GM12878 (cell line): Measurements from ENCODE around the gene PGF. TPM values are rescaled to one million over a fixed set of nuclear protein-coding genes. Genes with fewer than 3 reads are reported as not detected.

Experiments used
- ATAC-seq: fragments of 200-7000 bp; cut with Tn5 transposase; 3 replicates; pipeline ENCODE4 v1.9.1; 2020; ENCODE audit warnings: mild to moderate bottlenecking, moderate library complexity
- BruUV-seq: library from RNA; stranded (reverse); fragments of 400-500 nt; replicated peaks from 2 replicates; lab custom pipeline; 2021; lab: Mats Ljungman, UMichigan
- CTCF ChIA-PET: fragments of 300-600 bp; sonication (Branson Sonifier 250); formaldehyde crosslinking; extraction: SDS; loops from one replicate; lab custom pipeline; 2021; ENCODE audit warnings: inconsistent platforms; lab: Yijun Ruan, JAX
- POLR2A ChIA-PET: fragments of 350-600 bp; formaldehyde crosslinking; extraction: SDS; loops from one replicate; lab custom pipeline; 2021; ENCODE audit warnings: inconsistent platforms; lab: Charles Lee
- RAD21 ChIA-PET: fragments of 300-600 bp; sonication (Branson Sonifier 250); formaldehyde crosslinking; loops from one replicate; lab custom pipeline; 2023; ENCODE audit warnings: antibody characterized with exemption; ENCODE audit not compliant: unreplicated experiment; lab: Charles Lee
- SMC1A ChIA-PET: fragments of 300-600 bp; sonication (Branson Sonifier 250); formaldehyde crosslinking; loops from one replicate; lab custom pipeline; 2023; ENCODE audit not compliant: unreplicated experiment, uncharacterized antibody; lab: Charles Lee
- DNase-seq: peaks from one replicate; pipeline ENCODE4 v3.0.0-alpha.2; 2011; ENCODE audit warnings: low read depth, low spot score
- FAIRE-seq: peaks from 3 replicates; lab custom pipeline; 2011; peaks lifted over from hg19 to GRCh38; lab: Jason Lieb, UNC
- H2AFZ ChIP-seq: 2 replicates; pipeline ENCODE4 v1.6.0; 2011; ENCODE audit warnings: low read depth, low read length, control low read depth; ENCODE audit not compliant: control insufficient read depth
- H3K27ac ChIP-seq: 2 replicates; pipeline ENCODE4 v1.5.1; 2011; ENCODE audit warnings: control low read depth; ENCODE audit not compliant: control insufficient read depth, insufficient read depth
- H3K27me3 ChIP-seq, 2 experiments: replicated peaks in 1 of 2; 2 replicates each; pipeline versions ENCODE4 v1.6.0 to v1.6.1; 2011; ENCODE audit warnings: low read length in 1 of 2; ENCODE audit not compliant: control insufficient read depth in 2 of 2, insufficient read depth in 2 of 2
- H3K36me3 ChIP-seq, 2 experiments: 2 replicates each; pipeline ENCODE4 v1.5.1; 2011; ENCODE audit warnings: low read length in 1 of 2; ENCODE audit not compliant: control insufficient read depth in 2 of 2, insufficient read depth in 2 of 2
- H3K4me1 ChIP-seq: 2 replicates; pipeline ENCODE4 v1.6.1; 2011; ENCODE audit warnings: mild to moderate bottlenecking, low read length, moderate library complexity, mixed read lengths; ENCODE audit not compliant: control insufficient read depth, insufficient read depth
- H3K4me2 ChIP-seq: 2 replicates; pipeline ENCODE4 v1.6.0; 2011; ENCODE audit warnings: control low read depth; ENCODE audit not compliant: control insufficient read depth, insufficient read depth
- H3K4me3 ChIP-seq: fragments of 200-600 bp; sonication (generic); 2 replicates; pipeline ENCODE4 v1.5.1; 2016
- H3K79me2 ChIP-seq: 2 replicates; pipeline ENCODE4 v1.6.0; 2011; ENCODE audit warnings: low read length; ENCODE audit not compliant: control insufficient read depth, insufficient read depth
- H3K9ac ChIP-seq: 2 replicates; pipeline ENCODE4 v1.8.0; 2011; ENCODE audit warnings: low read length, control low read depth, mixed read lengths; ENCODE audit not compliant: control insufficient read depth, insufficient read depth
- H3K9me3 ChIP-seq: replicated peaks from 3 replicates; pipeline ENCODE4 v1.5.1; 2011; ENCODE audit warnings: mild to moderate bottlenecking, low read length; ENCODE audit not compliant: control insufficient read depth, insufficient read depth
- H4K20me1 ChIP-seq: 2 replicates; pipeline ENCODE4 v1.6.0; 2011; ENCODE audit not compliant: control insufficient read depth, insufficient read depth
- BHLHE40 ChIP-seq, 2 experiments: fragments of 450-650 bp in 1 of 2; IDR thresholded peaks; 2 replicates each; pipeline ENCODE4 v1.6.1; 2011 to 2017; ENCODE audit warnings: low read depth in 2 of 2, borderline replicate concordance in 1 of 2, improper control_type of control experiment in 1 of 2, low read length in 1 of 2, mild to moderate bottlenecking in 1 of 2
- LARP7 ChIP-seq: fragments of 450-650 bp; IDR thresholded peaks from 2 replicates; pipeline ENCODE4 v1.6.1; 2017; ENCODE audit warnings: mild to moderate bottlenecking
- MTA3 ChIP-seq: IDR thresholded peaks from 2 replicates; pipeline ENCODE4 v1.6.1; 2012; ENCODE audit warnings: low read length, inconsistent platforms, borderline replicate concordance
- NFXL1 ChIP-seq: fragments of 450-650 bp; IDR thresholded peaks from 2 replicates; pipeline ENCODE4 v1.6.1; 2017; ENCODE audit warnings: antibody characterized with exemption, mild to moderate bottlenecking, borderline replicate concordance
- PAX5 ChIP-seq: IDR thresholded peaks from 2 replicates; pipeline ENCODE4 v1.6.1; 2011; ENCODE audit warnings: low read depth, low read length, borderline replicate concordance
- POLR2A ChIP-seq: IDR thresholded peaks from 2 replicates; pipeline ENCODE4 v1.6.1; 2011; ENCODE audit warnings: low read depth, mild to moderate bottlenecking, low read length
- RAD21 ChIP-seq: IDR thresholded peaks from 2 replicates; pipeline ENCODE4 v1.6.1; 2011; ENCODE audit warnings: mild to moderate bottlenecking, low read depth, low read length, moderate library complexity; ENCODE audit not compliant: insufficient read depth
- RB1 ChIP-seq: fragments of 450-650 bp; formaldehyde crosslinking; IDR thresholded peaks from 2 replicates; pipeline ENCODE4 v1.6.1; 2017; ENCODE audit warnings: mild to moderate bottlenecking, borderline replicate concordance
- SMAD1 ChIP-seq: fragments of 450-650 bp; IDR thresholded peaks from 2 replicates; pipeline ENCODE4 v1.6.1; 2018; ENCODE audit warnings: mild to moderate bottlenecking, low read depth; ENCODE audit not compliant: partially characterized antibody
- SMC3 ChIP-seq: IDR thresholded peaks from 2 replicates; pipeline ENCODE4 v1.6.1; 2011; ENCODE audit warnings: low read length, improper control_type of control experiment, borderline replicate concordance
- YY1 ChIP-seq: IDR thresholded peaks from 2 replicates; pipeline ENCODE4 v1.6.1; 2011; ENCODE audit warnings: low read depth, mild to moderate bottlenecking, low read length
- WGBS: methylation state at CpG from one replicate; pipeline ENCODE4 v1.1.6; 2016; ENCODE audit warnings: low lambda C conversion rate; ENCODE audit not compliant: insufficient replicate concordance, insufficient coverage; ENCODE audit errors: missing lambda C conversion rate; 5-methylcytosine and 5-hydroxymethylcytosine counted together
- in situ Hi-C: fragments of 300-500 bp; cut with MboI; formaldehyde crosslinking; loops from 9 replicates; pipeline ENCODE4 v1.14.3; 2018; ENCODE audit warnings: mixed read lengths
- intact Hi-C: fragments of 100-400 bp; cut with micrococcal nuclease; formaldehyde crosslinking; loops from one replicate; pipeline ENCODE4 v1.14.2; 2022; ENCODE audit not compliant: unreplicated experiment
- polyA plus RNA-seq, 11 experiments: library from polyadenylated mRNA; depleted of rRNA in 4 of 11; unstranded in 6 of 11; stranded (reverse) in 5 of 11; fragments of >200 nt; fragmentation: Nextera tagmentation in 4 of 11; fragmentation: Illumina TruSeq in 1 of 11; extraction: Ambion mirVana in 4 of 11; extraction: Trizol in 1 of 11; gene quantifications; 1 replicate in 1 of 11; 2 replicates in 10 of 11; pipeline versions ENCODE4 v1.2.1 to v1.2.3, GENCODE V29; 2011 to 2016; ENCODE audit warnings: inconsistent platforms in 2 of 11, missing spikeins in 2 of 11, low read depth in 1 of 11
- total RNA-seq, 4 experiments: library from RNA; depleted of rRNA in 3 of 4; stranded (reverse); fragments of >200 nt in 3 of 4; fragmentation: Illumina TruSeq in 1 of 4; extraction: Trizol in 1 of 4; gene quantifications; 2 replicates each; pipeline versions ENCODE4 v1.2.1 to v1.2.3, GENCODE V29; 2013 to 2021
- TF ChIP-seq, protein P1 (sequence below): IDR thresholded peaks from 2 replicates; pipeline ENCODE4 v1.6.1; 2011; ENCODE audit warnings: low read depth, mild to moderate bottlenecking, low read length, moderate library complexity, borderline replicate concordance; ENCODE audit errors: extremely low read depth
- TF ChIP-seq, protein P2 (sequence below), 3 experiments: IDR thresholded peaks in 2 of 3; conservative IDR thresholded peaks in 1 of 3; 2 replicates each; pipeline ENCODE4 v1.5.1; 2011; ENCODE audit warnings: low read depth in 3 of 3, low read length in 3 of 3, mild to moderate bottlenecking in 3 of 3, control low read depth in 2 of 3, moderate library complexity in 2 of 3, inconsistent platforms in 1 of 3, mixed read lengths in 1 of 3; ENCODE audit not compliant: control insufficient read depth in 2 of 3, insufficient read depth in 1 of 3; ENCODE audit errors: extremely low read depth in 1 of 3
- TF ChIP-seq, protein P3 (sequence below): IDR thresholded peaks from 2 replicates; pipeline ENCODE4 v1.6.1; 2011; ENCODE audit warnings: borderline replicate concordance, low read depth, mild to moderate bottlenecking, moderate library complexity, mixed read lengths, low read length; ENCODE audit not compliant: insufficient read depth; ENCODE audit errors: extremely low read length
- TF ChIP-seq, protein P4 (sequence below): fragments of 450-650 bp; IDR thresholded peaks from 2 replicates; pipeline ENCODE4 v1.6.1; 2016; ENCODE audit warnings: mild to moderate bottlenecking

Gene PGF
- total and polyA plus RNA-seq, 10 of the 15 experiments (the other 5 are each of a cell fraction or from before 2014, with no cell fraction given) = 0.11 to 5.5 (median 0.63) TPM

DNA sequence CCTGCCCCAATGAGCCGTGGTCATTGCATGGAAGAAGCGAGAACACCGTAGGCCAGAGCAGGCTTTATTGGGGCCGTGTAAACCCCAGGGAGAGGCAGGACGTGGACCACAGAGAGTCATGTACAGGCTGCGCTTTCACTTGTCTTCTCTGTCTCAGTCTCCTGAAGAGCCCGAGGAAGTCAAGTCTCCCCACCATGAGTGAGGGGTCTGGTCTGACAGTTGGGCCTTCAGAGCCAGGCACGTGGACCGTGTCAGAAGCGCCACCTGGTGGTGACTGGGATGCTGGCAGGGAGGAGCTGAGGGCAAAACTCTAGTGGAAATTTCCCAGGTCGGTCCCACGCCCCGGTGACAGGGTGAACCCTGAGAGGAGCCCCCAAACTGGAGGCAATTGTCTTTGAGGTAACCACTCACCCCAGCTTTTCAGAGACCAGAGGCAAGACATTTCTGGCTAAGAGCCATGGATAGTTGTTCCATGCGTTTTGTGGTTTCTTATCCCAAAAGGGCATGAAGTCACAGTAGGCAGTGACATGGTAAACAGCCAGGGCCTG lies 49.7 kb downstream of the PGF start:
- no peak for DNase-seq
- CTCF ChIA-PET = interaction anchor here (0.5 to 26.0 kb wide), 45 partner anchors 10 to 559 kb away, joined by 3 to 552 read pairs (median 4); partner anchors contain the start of genes ISCA2, NPC2, PROX2 and YLPM1
- peak; percentile 62 for FAIRE-seq
- Histone ChIP-seq H3K79me2 (no peaks in the 10 kb centered on the region), H3K4me2 (no peak overlapping the region), H4K20me1 (no peaks in the 10 kb centered on the region), H2AFZ (no peak overlapping the region), H3K27ac (no peak overlapping the region), H3K4me1 (peaks cover 4% of the 10 kb centered on the region; the same call in 1 of the 2 replicates), H3K9me3 (no peaks in the 10 kb centered on the region), H3K4me3 (no peak overlapping the region), H3K36me3 (peaks cover 9 to 19% of the 10 kb centered on the region in 2 experiments; a peak in 3 of 4 replicates), H3K27me3 (no peaks in the 10 kb centered on the region), H3K9ac (no peak overlapping the region)
- POLR2A ChIA-PET = interaction anchor here (0.6 to 2.4 kb wide), 4 partner anchors 45 to 390 kb away, joined by 3 to 9 read pairs (median 3); no protein-coding TSS in a partner anchor
- in situ Hi-C loops (no loop called here), intact Hi-C loops (loop anchor here (1.0 kb wide), 1 partner anchor 44 kb away; no protein-coding TSS in a partner anchor)
- WGBS = 36% methylated on average over 14 of the region's 14 CpGs
- ATAC-seq = peak; percentile 87
- SMC1A ChIA-PET = interaction anchor here (0.6 to 10.3 kb wide), 15 partner anchors 9 to 297 kb away, joined by 3 to 165 read pairs (median 4); partner anchors contain the start of gene DLST
- BruUV-seq = no TSS peak
- RAD21 ChIA-PET = interaction anchor here (0.6 to 5.6 kb wide), 11 partner anchors 11 to 385 kb away, joined by 3 to 114 read pairs (median 4); partner anchors contain the start of gene DLST
- TF ChIP-seq, protein P1, sequence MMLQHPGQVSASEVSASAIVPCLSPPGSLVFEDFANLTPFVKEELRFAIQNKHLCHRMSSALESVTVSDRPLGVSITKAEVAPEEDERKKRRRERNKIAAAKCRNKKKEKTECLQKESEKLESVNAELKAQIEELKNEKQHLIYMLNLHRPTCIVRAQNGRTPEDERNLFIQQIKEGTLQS = 0 out of 2 replicates have a peak, but pooled peaks have one; percentile 16
- TF ChIP-seq NFXL1 = no peak
- TF ChIP-seq, protein P2, sequence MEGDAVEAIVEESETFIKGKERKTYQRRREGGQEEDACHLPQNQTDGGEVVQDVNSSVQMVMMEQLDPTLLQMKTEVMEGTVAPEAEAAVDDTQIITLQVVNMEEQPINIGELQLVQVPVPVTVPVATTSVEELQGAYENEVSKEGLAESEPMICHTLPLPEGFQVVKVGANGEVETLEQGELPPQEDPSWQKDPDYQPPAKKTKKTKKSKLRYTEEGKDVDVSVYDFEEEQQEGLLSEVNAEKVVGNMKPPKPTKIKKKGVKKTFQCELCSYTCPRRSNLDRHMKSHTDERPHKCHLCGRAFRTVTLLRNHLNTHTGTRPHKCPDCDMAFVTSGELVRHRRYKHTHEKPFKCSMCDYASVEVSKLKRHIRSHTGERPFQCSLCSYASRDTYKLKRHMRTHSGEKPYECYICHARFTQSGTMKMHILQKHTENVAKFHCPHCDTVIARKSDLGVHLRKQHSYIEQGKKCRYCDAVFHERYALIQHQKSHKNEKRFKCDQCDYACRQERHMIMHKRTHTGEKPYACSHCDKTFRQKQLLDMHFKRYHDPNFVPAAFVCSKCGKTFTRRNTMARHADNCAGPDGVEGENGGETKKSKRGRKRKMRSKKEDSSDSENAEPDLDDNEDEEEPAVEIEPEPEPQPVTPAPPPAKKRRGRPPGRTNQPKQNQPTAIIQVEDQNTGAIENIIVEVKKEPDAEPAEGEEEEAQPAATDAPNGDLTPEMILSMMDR (IDR thresholded peaks at IDR 0.05 in 2 of 3, conservative IDR thresholded peaks at IDR 0.05 in 1 of 3; ENCODE audit: control insufficient read depth in 2 of 3, extremely low read depth in 1 of 3, insufficient read depth in 1 of 3, low read depth in 3 of 3, low read length in 3 of 3) = peak; percentile 88 to 96 (median 94)
- TF ChIP-seq LARP7 = no peak
- TF ChIP-seq MTA3 = peak; percentile 47; the same call in 1 of the 2 replicates
- TF ChIP-seq YY1 = 0 out of 2 replicates have a peak, but pooled peaks have one; percentile 61
- TF ChIP-seq PAX5 = no peak
- TF ChIP-seq, protein P3, sequence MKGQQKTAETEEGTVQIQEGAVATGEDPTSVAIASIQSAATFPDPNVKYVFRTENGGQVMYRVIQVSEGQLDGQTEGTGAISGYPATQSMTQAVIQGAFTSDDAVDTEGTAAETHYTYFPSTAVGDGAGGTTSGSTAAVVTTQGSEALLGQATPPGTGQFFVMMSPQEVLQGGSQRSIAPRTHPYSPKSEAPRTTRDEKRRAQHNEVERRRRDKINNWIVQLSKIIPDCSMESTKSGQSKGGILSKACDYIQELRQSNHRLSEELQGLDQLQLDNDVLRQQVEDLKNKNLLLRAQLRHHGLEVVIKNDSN = peak; percentile 48
- peak; percentile 72 to 73 for TF ChIP-seq BHLHE40 (IDR thresholded peaks at IDR 0.05; ENCODE audit: borderline replicate concordance in 1 of 2, low read depth in 2 of 2, low read length in 1 of 2)
- TF ChIP-seq POLR2A = peak; percentile 66; the same call in 1 of the 2 replicates
- peak; percentile 82 for TF ChIP-seq RAD21
- peak; percentile 94 for TF ChIP-seq SMC3
- 0 out of 2 replicates have a peak, but pooled peaks have one; percentile 41 for TF ChIP-seq RB1
- TF ChIP-seq SMAD1 = no peak
- TF ChIP-seq, protein P4, sequence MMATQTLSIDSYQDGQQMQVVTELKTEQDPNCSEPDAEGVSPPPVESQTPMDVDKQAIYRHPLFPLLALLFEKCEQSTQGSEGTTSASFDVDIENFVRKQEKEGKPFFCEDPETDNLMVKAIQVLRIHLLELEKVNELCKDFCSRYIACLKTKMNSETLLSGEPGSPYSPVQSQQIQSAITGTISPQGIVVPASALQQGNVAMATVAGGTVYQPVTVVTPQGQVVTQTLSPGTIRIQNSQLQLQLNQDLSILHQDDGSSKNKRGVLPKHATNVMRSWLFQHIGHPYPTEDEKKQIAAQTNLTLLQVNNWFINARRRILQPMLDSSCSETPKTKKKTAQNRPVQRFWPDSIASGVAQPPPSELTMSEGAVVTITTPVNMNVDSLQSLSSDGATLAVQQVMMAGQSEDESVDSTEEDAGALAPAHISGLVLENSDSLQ = peak; percentile 34; the same call in 1 of the 2 replicates
